DLD1 (cell line): ENCODE measurements around the gene CTNNB1.
"Not testable (repeated sequence)": the region's sequence is repeated elsewhere in the genome, so short reads cannot be mapped to it uniquely, and the experiment has no call there.

Experiments used
- in situ Hi-C: cut with HindIII; loops from 2 replicates; pipeline ENCODE4 v1.10.0; 2017; ENCODE audit warnings: low sequenced_read_pairs

Gene CTNNB1

DNA sequence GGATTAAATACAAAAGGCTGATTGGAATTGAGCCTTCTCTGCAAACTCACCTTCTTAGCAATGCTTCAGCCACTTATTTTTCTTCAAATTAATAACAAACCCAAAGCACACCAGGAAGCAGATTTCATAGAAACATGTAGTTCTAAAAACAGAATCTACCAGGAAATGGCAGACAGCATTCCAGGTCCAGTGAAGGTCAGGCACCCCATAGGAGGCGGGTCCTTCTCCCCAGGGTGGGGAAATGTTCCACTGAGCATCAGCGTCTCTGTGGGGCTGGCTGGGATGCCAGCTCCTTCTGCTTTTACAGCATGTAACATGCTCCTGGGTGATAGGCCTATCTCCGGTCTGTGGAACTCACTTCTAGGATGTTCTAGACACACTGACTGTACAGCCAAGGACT, 49.2 kb downstream of the CTNNB1 start:
- in situ Hi-C loops, result no loop called here

DNA sequence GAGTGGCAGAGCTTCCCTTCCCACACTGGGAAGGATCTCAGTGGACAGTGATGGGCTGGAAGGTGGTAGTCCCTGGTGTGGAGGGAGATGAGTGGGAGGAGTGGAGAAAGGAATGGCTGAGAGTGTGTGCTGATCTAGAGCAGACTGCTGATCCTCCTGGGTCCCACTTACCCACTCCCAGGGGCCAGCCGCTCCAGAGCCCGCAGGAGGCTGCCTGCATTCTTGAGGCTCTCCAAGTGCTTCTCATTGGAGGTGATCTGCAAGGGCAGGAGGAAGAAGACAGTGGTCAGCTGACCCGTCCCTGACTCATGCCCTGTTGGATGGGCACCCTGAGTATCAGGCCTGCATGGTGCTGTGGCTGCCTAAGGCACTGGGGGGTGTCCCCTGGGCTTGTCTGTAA, 50.0 kb downstream of the CTNNB1 start:
- in situ Hi-C loops, result no loop called here

DNA sequence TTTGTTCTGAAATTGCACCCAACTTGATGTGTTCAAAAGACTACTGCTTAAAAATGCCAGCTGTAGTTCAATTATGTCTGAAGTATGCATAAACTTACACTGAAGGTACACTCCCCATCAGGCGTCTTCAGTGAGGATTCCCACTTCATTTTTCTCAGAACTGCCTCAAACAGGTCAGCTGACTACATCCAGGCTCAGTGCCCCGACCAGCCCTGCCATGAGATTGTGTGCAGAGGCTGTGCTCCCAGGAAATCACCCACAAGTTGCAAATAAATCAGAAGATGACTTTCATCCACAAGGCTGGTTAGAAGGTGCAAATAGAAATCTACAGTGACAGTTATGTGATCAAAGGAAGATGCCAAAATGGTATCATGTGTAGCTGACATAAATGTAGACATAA, 51.5 kb downstream of the CTNNB1 start:
- in situ Hi-C loops, result no loop called here

DNA sequence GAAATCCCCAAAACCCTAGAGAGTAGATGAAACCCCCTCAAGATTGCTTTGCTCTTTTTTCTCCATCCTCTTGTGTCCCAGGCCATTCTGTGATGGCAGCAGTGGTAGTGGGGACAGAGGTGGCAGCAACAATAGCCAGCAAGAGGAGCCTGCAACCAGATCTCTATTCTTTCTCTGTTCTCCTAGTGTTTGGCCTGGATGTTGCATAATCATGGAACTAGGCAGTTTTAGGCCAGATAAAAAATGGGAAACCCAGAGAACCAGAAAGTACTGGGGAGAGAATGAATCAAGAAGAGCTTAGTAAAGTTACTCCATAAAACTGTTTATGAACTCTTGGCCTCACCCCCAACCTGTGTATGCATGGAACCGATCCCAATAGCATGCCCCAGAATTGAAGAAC, 52.3 kb downstream of the CTNNB1 start:
- in situ Hi-C loops, result no loop called here

DNA sequence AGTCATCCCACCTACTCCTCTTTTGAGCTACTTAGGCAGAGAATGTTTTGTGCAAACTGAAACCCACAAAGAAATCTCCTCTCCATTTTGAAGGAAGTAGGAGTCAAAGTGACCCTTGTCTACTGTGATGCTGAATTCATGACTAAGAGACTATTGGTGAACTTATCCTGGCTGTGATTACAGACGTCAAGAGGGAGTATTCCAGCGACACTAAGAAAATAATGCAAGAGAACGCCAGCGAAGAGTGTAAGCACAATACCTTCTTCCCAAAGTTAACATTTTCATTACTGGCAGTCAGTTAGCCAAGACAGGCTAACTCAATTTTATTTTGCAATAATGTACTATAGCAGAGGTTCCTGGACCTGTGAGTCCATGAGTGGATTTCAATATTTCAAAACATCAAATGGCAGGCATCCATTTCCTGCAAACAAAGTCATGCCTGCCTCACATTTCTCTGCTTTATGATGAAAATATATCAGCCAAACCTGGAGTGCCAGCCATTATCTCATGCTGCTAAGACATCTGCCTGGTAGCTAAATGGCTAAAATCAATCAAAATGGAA, 59.0 kb downstream of the CTNNB1 start:
- in situ Hi-C loops, result no loop called here

DNA sequence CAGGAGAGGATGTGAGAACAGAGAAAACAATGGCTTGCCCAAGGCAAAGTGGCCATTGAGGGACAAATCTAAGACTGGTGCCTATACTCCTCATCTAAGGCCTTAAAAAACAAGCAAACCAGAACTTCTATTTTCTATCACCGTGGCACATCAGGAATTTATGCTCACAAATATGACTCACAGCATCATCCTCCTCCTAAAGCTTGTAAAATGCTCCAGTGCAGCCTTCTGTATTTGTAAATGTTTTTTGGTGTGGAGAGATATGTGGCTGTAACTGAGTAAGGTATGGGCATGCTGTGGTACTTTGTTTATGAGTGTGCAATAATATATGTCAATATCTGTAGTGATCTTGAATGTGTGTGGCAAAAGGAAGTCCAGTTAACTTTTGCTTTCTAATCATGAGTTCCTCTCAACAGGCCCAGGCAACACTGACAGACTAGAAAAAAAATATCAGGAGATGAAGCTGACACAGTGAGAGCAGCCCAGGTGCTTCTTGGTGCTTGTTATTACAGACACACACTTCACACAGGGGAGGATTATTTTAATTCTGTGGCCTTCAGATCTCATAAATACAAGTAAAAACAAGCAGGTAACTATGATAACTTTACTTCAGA, 60.3 kb downstream of the CTNNB1 start:
- in situ Hi-C loops, result no loop called here

DNA sequence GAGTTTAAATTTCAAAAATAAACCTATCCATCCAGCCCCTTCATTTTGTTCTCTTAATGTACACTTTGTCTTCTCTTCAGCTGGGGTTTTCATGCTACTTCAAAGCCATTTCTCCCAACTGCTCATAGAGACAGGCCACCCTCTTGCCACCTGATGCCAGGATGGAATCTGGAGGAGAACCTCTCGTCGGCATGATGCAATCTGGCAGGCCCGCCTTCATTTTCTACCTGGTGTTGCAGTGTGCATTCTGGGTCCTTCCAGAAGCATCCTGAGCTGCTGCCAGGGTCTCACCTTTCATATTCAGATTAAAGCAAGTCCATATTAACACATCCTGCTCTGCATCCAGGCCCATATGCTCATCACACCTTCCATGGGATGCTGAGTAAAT, 60.8 kb downstream of the CTNNB1 start:
- in situ Hi-C loops, result no loop called here

DNA sequence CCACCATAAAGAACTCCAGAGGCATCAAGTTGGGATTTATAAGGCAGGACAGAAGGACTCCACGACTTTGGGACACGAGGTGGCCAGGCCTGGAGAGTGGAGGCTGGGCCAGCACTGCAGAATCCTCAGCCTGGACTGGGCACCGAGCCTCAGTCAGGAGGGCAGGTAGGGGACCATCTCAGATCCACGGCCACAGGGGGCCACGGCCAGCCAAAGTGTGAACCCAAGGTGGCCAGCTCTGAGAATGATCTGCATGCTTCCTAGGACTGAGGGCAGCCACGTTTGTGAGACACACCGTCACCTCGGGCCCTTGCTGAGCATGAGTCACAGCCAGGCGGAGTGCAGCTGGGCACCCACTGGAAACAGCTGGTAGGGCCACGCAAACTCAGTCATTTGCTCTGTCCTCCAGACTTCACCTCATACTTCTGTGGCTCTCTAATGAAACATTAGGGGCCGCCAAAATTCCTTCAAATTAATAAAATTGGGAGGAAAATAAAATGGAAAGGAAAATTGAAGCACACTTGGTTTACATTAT, 65.8 kb downstream of the CTNNB1 start:
- in situ Hi-C loops, result no loop called here

DNA sequence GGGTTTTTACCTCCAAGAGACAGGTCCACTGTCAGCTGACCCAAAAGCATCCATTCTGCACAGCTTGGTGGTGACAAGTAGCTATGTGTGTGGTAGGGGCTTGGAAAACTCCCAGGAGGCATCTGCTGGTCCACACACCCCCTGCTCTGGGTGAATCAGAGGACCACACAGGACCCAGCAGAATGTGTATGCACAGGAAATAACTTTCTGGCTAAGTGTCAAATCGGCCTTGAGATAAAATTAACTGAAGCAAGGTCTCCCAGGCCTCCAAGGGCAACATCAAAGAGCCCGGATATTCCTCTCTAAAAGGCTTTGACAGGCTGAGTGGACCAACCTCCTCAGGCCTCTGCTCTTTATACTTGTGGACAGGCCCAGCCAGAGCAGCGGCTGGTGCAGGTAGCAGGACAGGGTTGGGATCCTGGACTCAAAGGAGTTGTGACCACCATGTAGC, 66.5 kb downstream of the CTNNB1 start:
- in situ Hi-C loops, result no loop called here

DNA sequence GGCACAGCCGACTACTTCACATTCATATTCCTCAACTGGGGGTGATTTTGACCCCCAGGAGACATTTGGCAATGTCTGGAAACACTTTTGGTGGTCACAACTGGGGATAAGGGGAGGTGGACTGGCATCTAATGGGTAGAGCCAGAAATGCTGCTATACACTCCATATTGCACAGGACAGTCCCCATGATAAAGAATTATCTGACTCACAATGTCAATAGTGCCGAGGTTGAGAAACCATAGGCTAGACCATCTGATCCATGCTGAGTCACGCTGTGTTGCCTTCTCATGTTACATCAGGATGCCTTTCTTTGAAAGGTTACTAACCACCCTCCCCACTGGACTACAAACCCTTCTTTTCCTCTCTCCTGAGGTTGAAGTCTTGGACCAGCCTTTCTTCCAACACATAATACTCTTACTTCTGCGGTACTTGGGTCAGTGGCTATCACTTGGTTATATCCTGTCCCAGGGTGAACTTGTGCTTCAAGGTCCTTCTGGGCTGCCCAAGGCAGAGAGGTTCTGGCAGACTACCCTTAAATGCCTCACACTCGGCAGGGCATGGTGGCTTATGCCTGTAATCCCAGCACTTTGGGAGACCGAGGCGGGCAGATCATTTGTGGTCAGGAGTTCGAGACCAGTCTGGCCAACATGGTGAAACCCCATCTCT, 68.8 kb downstream of the CTNNB1 start:
- in situ Hi-C loops, result no loop called here

DNA sequence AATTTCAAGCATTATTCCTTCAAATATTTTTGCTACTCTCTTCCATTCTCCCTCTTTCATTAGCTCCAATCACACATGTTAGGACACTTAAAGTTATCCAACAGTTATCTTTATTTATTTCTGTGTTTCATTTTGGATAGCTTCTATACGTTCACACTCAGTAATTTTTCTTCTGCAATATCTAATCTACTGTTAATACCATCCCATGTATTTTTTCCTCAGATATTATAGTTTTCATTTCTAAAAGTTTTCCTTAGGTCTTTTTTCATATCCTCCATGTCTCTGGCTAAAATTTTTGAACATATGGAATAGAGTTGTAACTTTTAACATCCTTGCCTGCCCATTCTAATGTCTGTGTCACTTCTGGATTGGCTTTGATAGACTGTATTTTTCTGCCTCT, 73.4 kb downstream of the CTNNB1 start:
- in situ Hi-C loops, result no loop called here

DNA sequence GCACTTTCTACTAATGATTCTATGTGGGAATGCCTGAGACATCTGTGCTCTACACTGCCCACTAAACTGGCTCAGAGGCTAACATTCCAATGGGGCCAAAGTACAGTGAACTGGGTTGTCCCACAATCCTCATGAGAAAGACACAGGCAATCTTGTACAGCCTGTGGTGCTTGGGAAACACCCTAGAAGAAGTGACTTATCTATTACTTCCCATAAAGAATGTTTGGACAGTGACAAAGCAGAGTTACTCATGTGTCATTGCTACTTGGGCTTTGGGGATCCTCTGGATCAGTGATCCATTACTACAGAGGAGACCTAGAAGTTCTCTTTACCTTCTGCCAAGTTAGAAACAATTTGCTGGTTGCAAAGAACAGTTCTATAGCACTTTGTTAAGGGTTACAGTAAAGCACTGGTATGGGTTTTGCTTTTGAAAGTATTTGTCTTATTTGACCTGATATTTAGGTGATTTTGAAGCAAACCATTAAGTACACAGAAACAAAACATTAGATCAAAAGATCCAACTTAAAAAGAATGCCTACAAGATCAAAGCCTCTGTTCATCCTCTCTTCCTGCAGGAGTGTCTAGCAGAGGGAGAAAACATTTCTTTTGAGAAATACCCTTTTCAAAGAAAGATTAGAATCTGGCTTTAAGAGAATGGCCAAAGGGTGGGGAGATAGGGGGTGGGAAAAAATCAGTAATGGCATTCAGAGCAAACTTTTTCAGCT, 75.8 kb downstream of the CTNNB1 start:
- in situ Hi-C loops, result no loop called here

DNA sequence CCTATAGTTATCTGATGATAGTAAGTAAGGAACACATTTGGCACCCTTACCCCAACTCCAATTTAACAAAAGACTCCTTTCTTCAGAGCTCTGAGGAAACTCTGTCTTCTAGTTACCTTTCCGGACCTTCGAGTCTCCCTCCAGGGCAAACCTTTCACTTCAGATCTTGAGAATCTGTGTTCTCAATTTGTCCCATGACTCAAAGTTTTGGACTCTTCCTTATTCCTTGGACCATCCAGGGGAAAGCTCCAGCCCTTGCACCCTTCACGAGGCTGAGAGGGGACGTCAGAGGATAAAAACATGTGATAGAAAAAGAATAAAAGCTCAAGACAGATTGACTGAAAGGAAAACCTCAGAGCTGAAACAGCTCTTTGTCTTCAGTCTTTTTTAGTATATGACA, 76.9 kb downstream of the CTNNB1 start:
- in situ Hi-C loops, result no loop called here

DNA sequence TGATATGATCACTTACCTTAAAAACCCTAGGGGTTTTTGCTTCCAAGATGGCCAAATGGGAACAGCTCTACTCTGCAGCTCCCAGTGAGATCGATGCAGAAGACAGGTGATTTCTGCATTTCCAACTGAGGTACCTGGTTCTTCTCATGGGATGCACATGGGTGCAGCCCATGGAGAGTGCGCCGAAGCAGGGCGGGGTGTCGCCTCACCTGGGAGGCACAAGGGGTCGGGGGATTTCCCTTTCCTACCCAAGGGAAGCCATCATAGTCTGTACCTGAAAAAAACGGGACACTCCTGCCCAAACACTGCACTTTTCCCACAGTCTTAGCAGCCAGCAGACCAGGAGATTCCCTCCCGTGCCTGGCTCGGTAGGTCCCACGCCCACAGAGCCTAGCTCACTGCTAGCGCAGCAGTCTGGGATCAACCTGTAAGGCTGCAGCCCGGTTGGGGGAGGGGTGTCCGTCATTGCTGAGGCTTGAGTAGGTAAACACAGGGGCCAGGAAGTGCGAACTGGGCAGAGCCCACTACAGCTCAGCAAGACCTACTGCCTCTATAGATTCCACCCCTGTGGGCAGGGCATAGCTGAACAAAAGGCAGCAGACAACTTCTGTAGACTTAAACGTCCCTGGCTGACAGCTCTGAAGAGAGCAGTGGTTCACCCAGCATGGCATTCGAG, 78.6 kb downstream of the CTNNB1 start:
- in situ Hi-C loops, result no loop called here

DNA sequence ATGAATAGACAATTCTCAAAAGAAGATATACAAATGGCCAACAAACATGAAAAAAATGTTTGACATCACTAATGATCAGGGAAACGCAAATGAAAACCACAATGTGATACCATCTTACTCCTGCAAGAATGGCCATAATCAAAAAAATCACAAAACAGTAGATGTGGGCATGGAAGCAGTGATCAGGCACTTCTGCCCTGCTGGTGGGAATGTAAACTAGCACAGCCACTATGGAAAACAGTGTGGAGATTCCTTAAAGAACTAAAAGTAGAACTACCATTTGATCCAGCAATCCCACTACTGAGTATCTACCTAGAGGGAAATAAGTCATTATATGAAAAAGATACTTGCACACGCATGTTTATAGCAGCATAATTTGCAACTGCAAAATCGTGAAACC, 85.6 kb downstream of the CTNNB1 start:
- in situ Hi-C loops, result not testable (repeated sequence)

DNA sequence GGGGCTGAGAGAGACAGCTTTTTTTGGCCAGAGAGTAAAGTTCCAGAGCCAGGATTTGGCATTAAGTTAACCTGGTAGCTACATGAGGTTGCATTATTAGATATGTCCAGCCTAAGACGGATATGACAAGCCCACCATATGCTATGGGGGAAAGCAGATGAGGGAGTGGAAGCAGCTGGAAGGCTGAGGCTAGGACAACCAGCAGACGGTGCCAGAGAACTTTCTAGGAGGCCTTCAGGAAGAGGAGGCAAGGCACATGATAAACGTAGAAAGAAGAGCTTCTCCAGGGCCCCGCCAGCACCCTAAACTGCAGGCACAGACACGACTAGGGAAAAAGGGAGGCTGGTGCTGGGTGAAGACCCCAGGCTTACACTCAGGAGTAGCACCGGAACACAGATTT, 87.0 kb downstream of the CTNNB1 start:
- in situ Hi-C loops, result no loop called here

DNA sequence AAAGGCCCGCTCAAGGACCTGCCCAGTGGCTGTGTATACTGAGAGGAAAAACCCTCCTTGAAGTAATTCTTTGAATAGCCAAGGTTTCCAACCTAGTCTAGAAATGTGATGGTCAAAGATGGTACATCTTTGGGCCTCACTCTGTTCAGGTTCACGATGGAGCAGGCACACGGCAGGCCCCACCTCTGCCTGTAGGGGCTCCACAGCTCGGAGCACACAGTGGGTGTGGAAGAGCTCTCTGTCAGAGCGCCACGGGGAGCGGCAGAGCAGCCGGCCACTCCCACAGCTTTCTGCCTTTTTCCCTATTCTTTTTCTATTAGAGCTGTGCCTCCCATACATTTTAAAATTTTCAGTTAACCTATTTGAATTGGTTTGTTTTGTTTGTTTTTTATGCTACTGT, 89.5 kb downstream of the CTNNB1 start:
- in situ Hi-C loops, result no loop called here
